ENCODE results near the gene RXFP1.

DNA sequence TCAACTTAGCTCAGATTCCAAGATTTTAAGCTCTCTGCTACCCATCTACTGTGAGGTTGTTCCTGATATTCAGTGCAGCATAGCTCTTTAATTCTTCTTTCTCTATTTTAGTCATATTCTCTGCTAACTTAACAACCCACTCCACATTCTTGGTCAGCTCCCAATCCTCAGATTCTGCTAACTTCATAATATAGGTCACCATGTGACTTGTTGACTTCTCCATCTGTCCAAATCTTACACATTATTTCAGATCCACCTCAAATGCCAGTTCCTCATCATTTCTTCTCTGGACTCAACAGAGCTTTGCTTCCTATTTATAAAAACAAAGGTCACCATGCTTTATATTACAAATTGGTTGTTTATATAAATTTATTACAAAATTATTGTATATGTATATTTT lies 29.3 kb upstream of the RXFP1 start:
- TF ChIP-seq EZH2 (IDR thresholded peaks at IDR 0.05; ENCODE audit: insufficient read depth, poor library complexity, severe bottlenecking) (no peak), EZH2phosphoT487 (IDR thresholded peaks at IDR 0.05; ENCODE audit: insufficient read depth, low read depth) (no peak)
